HG03025 (cell line): ENCODE data around the gene RAI2.

Source experiments
- ATAC-seq: cut with Tn5 transposase; IDR thresholded peaks from one replicate; pipeline ENCODE4 v1.9.1; 2021; ENCODE audit warnings: mild to moderate bottlenecking, moderate library complexity; ENCODE audit not compliant: unreplicated experiment, low FRiP score

The RAI2 gene

DNA sequence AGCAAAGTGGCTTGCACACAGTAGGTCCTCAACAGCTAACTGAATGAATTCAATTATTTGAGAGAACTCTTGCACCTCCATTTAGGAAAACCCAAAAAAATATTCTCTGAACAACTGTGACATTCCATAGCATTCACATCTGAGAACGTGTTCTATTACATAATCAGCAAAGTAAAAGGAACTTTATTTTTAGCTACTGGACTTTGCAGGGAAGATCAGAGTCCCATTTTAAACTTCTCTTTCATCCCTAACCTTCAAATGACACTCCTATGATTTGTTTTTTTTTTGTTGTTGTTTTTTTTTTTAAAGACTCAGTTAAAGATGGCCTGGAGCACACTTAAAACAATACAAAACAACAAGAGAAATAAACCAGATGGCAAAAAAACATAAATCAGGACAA lies 30.9 kb downstream of the RAI2 start:
- no peak for ATAC-seq

DNA sequence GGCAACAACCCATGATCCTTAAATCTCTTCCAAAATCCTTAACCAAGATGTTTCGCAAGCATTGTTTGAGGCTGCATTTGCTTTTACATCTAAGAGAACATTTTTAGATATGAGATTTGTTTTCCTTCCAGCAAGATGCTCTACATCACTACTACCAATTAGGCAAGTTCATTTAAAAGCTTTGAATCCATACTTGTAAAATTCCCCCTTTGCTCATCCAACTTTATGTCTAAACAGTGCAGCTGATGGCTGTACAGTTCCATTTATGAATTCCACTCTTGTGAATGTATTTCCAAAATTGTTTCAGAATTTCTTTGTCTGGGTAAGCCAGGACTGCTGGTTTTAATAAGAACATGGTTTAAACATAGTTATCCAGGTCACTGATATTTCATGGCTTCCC lies 31.5 kb downstream of the RAI2 start:
- ATAC-seq = no peak

DNA sequence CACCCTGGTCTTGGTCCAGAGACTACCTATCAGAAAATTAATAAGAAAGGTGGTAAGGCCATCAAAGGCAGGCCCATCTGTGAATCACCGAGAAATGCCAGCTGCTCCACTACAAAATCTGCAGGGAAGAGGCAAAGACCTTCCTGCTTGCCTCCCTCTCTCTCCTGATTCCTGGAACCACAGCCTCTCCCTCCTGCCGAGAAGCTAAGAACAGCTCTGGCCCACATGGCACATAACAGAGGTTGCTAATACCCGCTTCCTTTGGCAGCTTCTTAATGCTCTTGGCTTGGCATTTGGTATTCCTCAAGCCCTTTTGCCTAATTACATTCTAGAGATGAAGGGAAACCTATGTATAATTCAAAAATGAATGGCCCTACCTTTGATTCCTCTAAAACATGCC lies 32.9 kb downstream of the RAI2 start:
- ATAC-seq = no peak

DNA sequence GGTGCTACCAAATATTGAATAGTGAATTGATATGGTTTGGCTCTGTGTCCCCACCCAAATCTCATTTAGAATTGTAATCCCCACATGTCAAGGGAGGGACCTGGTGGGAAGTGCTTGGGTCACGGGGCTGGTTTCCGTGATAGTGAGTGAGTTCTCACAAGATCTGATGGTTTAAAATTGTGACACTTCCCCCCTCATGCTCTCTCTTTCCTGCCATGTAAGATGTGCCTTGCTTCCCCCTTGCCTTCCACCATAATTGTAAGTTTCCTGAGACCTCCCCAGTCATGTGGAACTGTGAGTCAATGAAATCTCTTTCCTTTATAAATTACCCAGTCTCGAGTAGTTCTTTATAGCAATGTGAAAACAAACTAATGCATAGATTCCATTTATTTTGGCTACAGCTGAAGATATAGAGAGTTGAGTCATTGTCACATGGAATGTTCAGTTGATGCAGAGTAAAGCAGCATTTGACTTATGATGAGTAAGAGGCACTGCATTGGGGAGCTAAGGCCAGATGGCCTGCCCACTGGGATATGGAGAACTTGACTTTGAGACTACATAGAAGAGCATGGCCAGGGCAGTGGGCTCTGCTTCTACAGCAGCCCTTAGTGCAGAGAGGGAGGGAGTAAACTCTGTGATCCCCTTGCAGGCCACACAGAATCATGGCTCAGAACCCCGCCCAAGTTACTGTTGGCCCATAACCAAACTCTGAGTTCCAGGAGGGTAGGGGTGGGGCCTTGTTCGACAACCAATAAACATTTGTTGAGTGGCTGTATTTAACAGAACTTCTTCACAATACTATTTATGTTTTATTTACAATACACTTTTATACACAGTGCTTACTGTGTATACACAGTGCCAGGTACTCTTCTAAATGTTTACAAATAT lies 34.2 kb downstream of the RAI2 start:
- ATAC-seq = no peak

DNA sequence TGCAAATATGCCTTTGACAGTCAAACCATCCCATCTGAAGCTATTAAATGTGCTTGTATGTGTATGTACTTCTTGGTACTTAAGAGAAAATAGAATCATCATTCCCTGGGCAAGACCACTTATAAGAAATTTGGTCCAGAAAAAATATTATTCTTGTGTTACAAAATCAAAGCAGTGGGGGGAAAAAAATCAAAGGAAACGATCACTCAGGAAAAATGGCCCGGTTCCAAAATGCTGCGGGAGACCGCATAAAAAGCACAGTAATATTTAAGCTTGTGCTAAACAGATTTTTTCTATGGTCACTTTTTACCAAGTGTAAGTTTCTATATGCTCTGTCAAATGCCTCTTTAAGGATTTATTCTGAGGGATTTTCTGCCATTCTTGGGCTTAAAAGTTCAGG lies 36.1 kb downstream of the RAI2 start:
- ATAC-seq = no peak

DNA sequence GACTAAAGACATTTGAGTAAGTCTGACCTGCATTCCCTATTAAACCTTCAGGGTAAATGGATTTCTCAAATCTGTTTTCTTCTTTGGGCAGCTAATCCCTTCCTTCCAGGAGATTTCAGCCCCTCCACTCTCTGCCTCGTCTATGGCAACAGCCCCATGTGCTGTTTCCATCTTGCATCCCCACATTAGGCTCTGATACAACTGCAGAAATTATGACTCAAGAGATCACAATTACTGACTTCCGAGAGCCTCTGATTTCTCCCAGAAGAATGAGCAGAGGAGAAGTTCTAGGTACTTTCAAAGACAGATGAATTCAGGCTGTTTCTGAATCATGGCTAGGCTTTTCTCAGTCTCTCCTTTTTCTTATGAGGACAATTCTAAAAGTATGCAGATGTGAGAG lies 38.7 kb downstream of the RAI2 start:
- no peak for ATAC-seq

DNA sequence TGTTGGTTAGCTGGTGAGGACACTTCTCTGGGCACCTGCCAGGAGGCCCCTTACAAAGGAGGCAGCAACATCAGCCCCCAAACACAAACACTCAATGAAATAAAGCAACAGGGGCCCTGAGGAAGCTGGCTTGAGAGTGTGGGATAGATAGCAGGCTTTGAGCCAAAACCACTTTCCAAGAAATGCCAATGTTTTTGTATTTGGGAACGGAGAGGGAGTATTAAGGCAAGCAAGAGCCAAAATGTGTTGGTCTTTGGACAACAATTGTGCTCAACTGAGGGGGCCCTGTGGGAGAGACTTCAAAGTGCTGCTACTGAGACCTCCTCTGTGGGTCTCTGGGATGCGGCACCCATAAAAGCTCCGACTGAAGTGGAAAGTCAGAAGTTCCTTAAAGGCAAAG lies 41.0 kb downstream of the RAI2 start:
- ATAC-seq = no peak

DNA sequence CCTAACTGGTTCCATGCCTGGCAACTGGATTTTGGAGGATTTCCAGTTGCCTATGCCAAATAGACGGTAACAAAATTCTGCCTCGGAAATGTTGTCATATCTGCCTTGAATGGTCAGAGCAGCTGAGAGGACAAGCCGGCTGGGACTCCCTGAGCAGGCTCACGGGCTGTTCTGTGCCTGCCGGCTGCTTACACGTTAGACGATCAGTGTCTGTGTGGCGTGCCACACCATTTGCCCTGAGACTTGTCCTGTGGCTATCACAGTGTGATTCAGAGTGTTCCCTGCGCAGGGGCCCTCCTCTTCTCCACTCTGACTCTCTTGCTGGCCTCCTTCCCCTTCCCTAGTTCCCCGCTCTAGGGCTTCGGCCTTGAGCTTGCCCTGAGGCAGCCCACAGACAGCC lies 42.4 kb downstream of the RAI2 start:
- no peak for ATAC-seq

DNA sequence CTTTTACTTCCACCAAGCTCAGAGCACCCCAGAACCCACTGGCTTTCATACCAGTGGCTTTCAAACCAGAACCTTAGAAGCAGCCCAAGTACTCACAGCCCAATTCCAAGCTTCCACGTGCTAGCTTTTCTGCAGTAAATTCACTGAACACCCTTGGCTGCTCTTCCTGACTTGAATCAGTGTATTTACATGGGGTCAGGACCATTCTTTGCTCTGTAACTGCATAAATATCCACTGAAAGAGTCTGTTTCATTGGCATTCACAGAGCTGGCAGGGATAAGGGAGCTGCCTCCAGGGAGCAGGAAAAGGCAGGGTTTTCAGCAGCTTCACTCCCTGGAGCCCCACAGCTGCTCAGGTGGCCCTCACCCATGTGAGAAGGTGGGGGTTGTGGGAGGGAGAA lies 43.8 kb downstream of the RAI2 start:
- ATAC-seq = no peak

DNA sequence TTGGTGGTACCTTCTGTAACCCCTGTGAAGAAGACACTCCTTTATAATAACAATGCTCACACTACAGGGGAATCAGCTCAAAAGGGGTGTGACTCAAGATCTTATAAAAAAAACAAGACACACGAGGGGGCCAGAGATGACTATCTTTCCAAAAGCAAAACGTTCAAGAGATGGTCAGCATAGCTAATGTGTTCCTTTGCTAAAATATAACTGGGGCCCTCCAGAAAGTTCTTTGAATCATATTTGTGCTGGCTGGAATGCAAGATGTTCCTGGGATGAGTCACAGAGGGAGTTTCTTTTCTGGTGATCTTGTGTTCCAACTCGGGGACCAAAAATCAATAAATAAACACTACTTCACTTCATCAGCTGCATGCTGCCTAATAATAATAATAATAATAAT lies 46.5 kb downstream of the RAI2 start:
- no peak for ATAC-seq

DNA sequence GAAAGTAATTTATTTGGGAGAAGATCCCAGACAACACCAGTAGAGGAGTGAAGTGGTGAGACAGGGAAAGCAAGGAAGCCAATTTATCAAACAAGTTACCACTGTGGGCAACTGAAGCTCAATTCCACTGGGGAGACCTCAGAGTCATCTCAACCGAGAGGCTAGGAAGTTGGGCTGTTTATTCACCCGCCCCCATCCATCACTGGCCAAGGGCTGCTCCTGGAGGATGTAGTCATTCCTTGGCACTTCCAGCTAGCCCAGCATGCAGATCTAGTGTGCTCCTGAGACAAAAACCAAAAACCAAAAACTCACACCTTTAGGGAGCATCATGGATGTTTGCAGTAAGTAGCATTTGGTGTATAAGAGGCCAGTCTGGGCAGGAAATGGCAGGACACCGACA lies 47.0 kb downstream of the RAI2 start:
- no peak for ATAC-seq

DNA sequence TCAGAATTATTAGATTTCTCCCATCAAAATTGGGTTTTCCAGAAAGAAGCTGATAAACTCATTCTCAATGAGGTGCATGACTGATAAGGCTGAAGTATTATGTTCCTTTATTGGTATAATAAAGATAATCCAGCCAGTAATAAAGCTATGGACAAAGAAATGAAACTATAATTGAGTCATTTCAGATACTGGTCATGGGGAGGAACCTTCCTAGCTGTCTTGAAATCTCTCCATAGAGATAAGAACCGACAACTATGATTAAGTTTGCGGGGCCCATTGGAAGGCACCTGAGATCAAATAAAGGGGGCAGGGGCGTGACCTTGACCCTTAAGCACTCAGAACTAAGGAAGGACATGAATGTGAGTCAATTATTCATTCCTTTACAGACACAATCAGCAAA lies 47.8 kb downstream of the RAI2 start:
- no peak for ATAC-seq

DNA sequence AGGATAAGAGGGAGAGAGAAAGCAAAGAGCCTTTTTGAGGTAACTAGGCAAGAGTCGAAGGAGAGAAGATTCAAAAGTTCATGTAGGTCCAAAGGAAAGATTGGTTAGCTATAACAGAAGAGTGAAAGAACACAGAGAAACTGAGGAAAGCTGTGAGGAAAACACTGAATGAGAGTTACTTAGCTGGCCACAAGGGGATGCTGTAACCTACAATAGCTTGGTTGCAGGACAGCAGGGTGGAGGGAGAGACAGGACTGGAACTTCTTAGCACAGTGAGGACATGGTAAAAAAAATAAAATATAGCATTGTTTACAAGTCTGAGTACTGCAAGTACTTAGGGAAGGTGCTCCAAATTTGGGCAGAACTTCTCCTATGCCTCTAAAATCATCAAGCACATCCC lies 48.3 kb downstream of the RAI2 start:
- ATAC-seq = no peak

DNA sequence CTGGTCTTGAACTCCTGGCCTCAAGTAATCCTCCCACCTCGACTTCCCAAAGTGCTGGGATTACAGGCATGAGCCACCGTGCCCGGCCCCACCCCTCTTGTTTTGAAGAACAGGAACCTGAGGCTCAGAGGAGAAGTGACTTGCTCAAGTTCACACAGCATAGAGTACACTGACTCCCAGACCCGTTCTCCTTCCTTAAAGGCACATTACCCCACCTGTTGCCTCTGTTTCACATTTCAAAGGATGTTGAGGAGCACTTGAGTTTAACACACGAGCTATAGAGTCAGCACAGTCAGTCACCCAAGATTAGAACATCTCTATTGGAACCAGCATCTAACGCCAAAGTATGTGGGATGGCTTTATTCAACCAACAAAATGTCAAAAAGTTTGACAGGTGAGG lies 51.1 kb downstream of the RAI2 start:
- ATAC-seq = no peak

DNA sequence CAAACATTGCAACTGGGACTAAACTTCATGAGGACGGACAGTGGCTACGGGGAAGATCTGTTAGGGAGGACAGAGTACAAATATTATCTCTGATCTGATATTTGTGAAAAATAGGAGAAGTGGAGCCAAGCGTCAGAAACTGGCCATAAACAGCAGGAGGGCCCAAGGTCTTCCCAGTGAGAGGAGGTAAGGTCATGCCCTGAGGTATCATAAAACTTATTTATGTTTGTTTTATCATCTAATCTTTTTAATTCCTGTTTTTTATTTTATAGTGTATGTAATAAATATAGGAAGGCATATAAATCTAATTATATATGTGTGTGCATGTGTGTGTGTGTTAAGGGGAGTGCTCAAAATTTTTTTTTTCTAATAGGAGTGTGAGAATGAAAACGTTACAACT lies 51.8 kb downstream of the RAI2 start:
- ATAC-seq = no peak

DNA sequence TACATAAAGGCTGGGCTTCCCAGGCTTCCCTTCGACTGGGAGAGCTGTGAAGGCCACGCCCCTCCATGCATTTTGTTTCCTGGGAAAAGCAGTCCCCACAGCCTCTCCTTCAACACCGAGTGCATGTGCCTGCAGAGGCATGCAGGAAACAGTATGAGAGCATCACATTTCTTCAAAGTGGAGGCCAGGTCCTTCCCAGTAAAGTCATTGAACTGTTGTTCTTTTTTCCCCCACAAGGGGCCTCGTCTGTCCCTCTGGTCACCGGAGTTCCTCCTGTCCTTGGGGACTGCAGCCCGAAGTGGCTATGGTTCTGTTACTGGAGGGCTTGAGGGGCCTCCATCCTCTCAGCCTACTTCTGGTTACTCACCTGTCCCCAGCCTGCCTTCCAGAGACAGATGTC lies 56.0 kb downstream of the RAI2 start:
- ATAC-seq = no peak

DNA sequence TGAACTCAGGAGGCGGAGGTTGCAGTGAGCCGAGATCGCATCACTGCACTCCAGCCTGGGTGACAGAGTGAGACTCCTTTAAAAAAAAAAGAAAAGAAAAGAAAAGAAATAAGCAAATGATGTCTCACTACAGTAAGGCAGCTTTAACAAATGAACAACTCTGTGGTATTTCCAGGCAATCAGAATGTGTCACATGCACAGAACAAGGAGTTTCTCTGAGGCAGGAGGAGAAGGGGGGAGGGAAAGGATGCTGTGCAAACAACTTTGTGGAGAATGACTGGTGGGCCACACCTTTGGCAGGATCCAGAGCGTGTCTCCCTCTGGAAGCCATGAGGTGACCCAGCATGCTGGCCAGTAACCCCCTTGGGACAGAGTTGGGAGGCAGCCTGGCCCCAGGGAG lies 57.6 kb downstream of the RAI2 start:
- no peak for ATAC-seq

DNA sequence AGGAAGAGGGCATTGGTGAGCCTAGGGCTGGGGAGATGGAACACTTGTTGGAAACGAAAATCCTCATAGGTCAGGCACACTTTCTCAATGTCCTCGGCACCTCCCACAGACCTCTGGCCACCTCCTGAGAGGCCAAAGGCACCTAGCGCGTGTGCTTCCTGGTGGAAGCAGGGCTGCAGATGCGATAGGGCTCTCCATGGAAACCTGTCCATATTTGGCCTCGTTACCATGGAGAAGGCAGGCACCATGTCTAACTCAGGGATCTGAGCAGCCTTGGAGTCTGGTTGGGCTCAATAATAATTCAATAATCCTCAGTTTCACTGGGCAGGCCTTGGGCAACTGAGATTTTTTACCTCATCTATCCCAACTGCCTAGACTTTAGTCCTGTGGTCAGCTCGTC lies 58.3 kb downstream of the RAI2 start:
- no peak for ATAC-seq

DNA sequence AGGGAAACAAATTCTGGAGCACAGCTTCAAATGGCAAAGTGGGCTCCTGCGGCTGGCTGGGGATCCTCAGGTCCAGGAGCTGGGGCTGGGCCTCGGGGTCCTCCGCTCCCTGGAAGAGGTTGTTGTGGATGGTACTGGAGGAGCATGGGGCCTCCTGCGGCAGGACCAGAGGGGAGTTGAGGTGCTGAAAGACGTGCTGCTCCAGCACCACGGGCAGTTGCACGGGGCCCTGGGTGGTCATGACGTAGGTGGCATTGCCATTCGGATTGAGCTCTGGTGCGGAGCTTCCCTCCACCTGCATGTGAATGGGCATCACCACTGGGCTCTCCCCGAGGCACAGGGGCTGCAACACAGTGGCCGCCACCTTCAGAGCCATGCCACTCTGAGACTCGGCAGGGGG lies 59.7 kb downstream of the RAI2 start:
- no peak for ATAC-seq

DNA sequence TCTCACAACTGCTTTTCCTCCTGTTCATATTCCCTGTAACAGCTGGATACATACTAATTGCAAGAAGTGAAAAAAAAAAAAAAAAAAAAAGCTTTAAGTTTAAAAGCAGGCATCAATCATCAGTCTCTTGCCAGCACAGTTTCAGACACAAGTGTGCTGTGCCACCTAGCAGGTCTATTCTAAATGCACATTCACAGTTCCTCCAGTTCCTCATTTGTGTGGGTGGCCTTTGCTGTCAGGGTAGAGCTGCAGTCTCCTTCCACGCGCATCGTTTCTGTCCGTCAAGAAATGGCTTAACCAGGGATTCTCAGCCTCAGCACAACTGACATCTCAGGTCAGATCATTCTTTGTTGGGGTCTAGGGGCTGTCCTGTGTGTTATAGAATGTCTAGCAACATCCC lies 62.2 kb downstream of the RAI2 start:
- ATAC-seq = no peak

DNA sequence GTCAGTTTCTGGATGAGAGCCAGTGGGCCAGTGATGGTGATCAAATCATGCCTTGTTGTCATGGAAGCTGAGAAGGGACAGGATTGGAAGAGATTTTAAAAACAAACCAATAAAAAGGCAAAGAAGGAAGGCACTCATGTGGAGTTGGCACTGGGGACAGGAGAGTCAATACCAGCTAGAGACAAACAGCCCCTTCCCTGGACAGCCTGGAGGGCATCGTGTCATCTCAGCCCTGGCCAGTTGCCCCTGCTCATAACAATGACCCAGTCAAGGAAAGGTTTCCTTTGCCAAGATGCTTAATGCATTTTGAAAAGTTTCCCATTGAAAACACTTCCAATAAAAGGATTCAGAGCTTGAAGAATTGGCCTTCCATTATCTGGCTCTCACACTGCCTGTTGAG lies 68.3 kb downstream of the RAI2 start:
- ATAC-seq = no peak

DNA sequence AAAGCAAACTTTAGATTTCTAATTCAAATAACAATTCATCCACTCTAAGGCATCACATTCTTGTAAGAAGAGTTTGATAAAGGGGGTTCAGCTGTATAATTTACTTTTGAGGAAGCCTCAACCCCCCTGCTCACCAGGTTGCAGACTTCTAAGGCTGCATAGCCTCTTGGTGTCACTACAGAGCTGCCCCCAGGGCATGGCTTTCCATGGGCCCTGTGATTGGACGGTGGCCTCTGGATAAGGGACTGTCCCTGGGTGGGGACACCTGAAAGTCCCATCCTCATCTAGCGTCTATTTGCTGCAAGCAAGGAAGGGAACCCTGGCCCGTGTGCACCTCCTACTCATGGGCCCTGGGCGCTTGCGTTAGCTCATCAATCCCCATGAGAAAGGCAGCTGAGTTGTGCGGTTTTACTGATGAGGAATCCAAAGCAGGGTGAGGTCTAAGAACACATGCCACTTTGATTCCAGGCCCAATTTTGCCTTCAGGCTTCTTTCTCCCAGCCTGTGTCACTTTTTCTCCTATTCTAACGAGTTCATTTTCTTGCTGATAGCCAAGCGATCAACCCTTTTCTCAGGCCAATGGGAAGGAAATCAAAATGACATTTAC lies 72.0 kb downstream of the RAI2 start:
- ATAC-seq = no peak
